ENCODE results near the gene SHKBP1.

DNA sequence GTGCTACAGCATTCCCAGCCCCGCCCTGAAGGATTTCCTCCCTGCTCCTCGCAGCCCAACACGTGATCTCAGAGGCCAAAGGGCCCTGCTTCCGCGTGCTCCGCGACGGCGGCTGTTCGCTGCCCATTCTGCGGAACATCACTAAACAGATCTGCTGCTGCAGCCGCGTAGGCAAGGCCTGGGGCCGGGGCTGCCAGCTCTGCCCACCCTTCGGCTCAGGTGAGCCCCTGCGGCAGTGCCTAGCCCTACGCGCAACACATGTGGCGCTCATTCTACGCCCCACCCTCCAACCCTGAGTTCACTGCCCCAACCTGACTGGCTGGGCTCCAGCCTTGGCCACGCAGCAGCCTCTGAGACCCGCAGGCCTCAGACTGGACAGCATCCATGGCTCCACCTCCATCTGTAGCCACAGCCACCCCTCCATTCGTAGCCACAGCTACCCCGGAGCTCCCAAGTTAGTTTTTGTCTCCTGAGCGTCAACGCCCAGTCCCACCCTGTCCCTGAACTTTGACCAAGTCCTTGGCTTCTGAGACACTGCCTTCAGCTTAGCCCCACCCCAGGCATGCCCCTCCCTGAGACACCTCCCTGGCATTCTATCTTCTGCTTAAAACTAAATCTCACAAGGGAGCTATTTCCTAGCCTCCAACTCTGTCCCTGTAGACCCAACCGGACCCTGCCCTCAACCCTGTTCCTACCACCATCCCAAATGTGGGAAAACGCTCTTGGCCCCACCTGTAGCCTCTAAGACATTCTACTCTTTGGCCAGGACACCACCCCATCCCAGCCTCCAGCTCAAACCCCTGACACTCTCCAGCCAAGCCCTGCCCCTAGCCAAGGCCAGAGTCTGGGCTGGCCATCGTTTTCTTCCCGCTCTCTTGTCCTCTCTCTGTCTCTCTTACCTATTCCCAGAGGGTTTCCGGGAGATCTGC lies 30.9 kb downstream of the SHKBP1 start:
- TF ChIP-seq CTCF (IDR thresholded peaks at IDR 0.05) (no peak), EZH2 (IDR thresholded peaks at IDR 0.05; ENCODE audit: borderline replicate concordance, insufficient read depth, low read depth, low read length, poor library complexity, severe bottlenecking) (no peak)
